H1 (cell line): ENCODE data around the gene REPS1. TPM values are rescaled to one million over a fixed set of nuclear protein-coding genes. Genes with fewer than 3 reads are reported as not detected.

ENCODE experiments used
- CTCF ChIA-PET: fragments of 300-600 bp; sonication (Branson Sonifier 250); formaldehyde crosslinking; loops from one replicate; lab custom pipeline; 2021; ENCODE audit not compliant: partially characterized antibody; lab: Charles Lee
- POLR2A ChIA-PET: fragments of 300-600 bp; sonication (Branson Sonifier 250); formaldehyde crosslinking; loops from one replicate; lab custom pipeline; 2021; ENCODE audit warnings: inconsistent platforms; ENCODE audit not compliant: partially characterized antibody; lab: Charles Lee
- DNase-seq, 2 experiments: peaks; one replicate each; pipeline versions ENCODE4 v3.0.0 to v3.0.0-alpha.2; 2010 to 2022; ENCODE audit warnings: low spot score in 2 of 2, low read depth in 1 of 2, mixed read lengths in 1 of 2
- FAIRE-seq: peaks from 2 replicates; lab custom pipeline; 2011; peaks lifted over from hg19 to GRCh38; lab: Jason Lieb, UNC
- H2AFZ ChIP-seq: 2 replicates; pipeline ENCODE4 v1.8.1; 2012; ENCODE audit warnings: low read length, inconsistent platforms
- H2AK5ac ChIP-seq: 2 replicates; pipeline ENCODE4 v1.6.1; 2013; ENCODE audit warnings: low read depth, low read length
- H2BK120ac ChIP-seq: replicated peaks from 2 replicates; pipeline ENCODE3; 2013; ENCODE audit warnings: low read depth, low read length, inconsistent platforms
- H2BK12ac ChIP-seq: 2 replicates; pipeline ENCODE4 v1.6.1; 2013; ENCODE audit warnings: low read depth, low read length
- H2BK15ac ChIP-seq: 2 replicates; pipeline ENCODE4 v1.6.1; 2013; ENCODE audit warnings: low read length
- H2BK20ac ChIP-seq: 2 replicates; pipeline ENCODE4 v1.6.1; 2013; ENCODE audit warnings: low read length
- H2BK5ac ChIP-seq: 2 replicates; pipeline ENCODE4 v1.6.1; 2013; ENCODE audit warnings: low read depth, low read length
- H3K14ac ChIP-seq: 2 replicates; pipeline ENCODE4 v1.6.1; 2013; ENCODE audit warnings: inconsistent platforms; ENCODE audit not compliant: insufficient read length
- H3K18ac ChIP-seq: 2 replicates; pipeline ENCODE4 v1.6.1; 2013; ENCODE audit warnings: low read length; ENCODE audit errors: extremely low read depth
- H3K23ac ChIP-seq: 2 replicates; pipeline ENCODE4 v1.6.1; 2013; ENCODE audit warnings: inconsistent platforms; ENCODE audit not compliant: insufficient read length
- H3K23me2 ChIP-seq: 2 replicates; pipeline ENCODE4 v1.6.1; 2013; ENCODE audit warnings: low read depth, low read length
- H3K27ac ChIP-seq: 2 replicates; pipeline ENCODE4 v1.6.1; 2011; ENCODE audit warnings: low read depth, low read length, inconsistent platforms
- H3K27me3 ChIP-seq, 4 experiments: replicated peaks in 1 of 4; 1 replicate in 1 of 4; 2 replicates in 3 of 4; pipeline versions ENCODE4 v1.6.1 to v1.8.1; 2011 to 2013; ENCODE audit warnings: low read length in 3 of 4, mild to moderate bottlenecking in 3 of 4, inconsistent platforms in 2 of 4, mixed read lengths in 2 of 4, moderate library complexity in 1 of 4; ENCODE audit not compliant: control insufficient read depth in 3 of 4, insufficient read depth in 3 of 4; ENCODE audit errors: extremely low read depth in 1 of 4
- H3K36me3 ChIP-seq, 4 experiments: 2 replicates each; pipeline versions ENCODE4 v1.6.1 to v1.8.1; 2011 to 2013; ENCODE audit warnings: mild to moderate bottlenecking in 4 of 4, low read length in 3 of 4, moderate library complexity in 2 of 4, control low read depth in 1 of 4, inconsistent platforms in 1 of 4; ENCODE audit not compliant: insufficient read depth in 4 of 4, control insufficient read depth in 2 of 4
- H3K4ac ChIP-seq: replicated peaks from 2 replicates; pipeline ENCODE3; 2013; ENCODE audit warnings: low read length, low read depth, mixed read lengths, inconsistent platforms; ENCODE audit not compliant: insufficient read length
- H3K4me1 ChIP-seq, 4 experiments: replicated peaks in 1 of 4; 1 replicate in 1 of 4; 2 replicates in 3 of 4; pipeline versions ENCODE4 v1.6.1 to v1.8.1; 2011 to 2013; ENCODE audit warnings: low read length in 3 of 4, inconsistent platforms in 2 of 4, mixed read lengths in 1 of 4; ENCODE audit not compliant: insufficient read depth in 4 of 4, control insufficient read depth in 3 of 4
- H3K4me2 ChIP-seq, 2 experiments: 2 replicates each; pipeline versions ENCODE4 v1.6.1 to v1.8.1; 2011 to 2013; ENCODE audit warnings: low read depth in 2 of 2, low read length in 2 of 2, control low read depth in 1 of 2, inconsistent platforms in 1 of 2, mild to moderate bottlenecking in 1 of 2; ENCODE audit not compliant: insufficient read depth in 1 of 2
- H3K4me3 ChIP-seq, 4 experiments: fragments of 200-600, 300-600 bp in 1 of 4; sonication (generic), shearing (Covaris generic), sonication (Bioruptor Twin) in 1 of 4; 2 replicates each; pipeline versions ENCODE4 v1.5.1 to v1.8.1; 2011 to 2016; ENCODE audit warnings: low read length in 4 of 4, low read depth in 3 of 4, control low read depth in 2 of 4, inconsistent platforms in 2 of 4, mild to moderate bottlenecking in 2 of 4, mixed read lengths in 1 of 4, moderate library complexity in 1 of 4; ENCODE audit not compliant: insufficient read depth in 2 of 4; ENCODE audit errors: extremely low read depth in 1 of 4
- H3K56ac ChIP-seq: replicated peaks from 2 replicates; pipeline ENCODE3; 2013; ENCODE audit warnings: low read depth, mild to moderate bottlenecking, mixed read lengths, low read length, inconsistent platforms; ENCODE audit not compliant: insufficient read length
- H3K79me1 ChIP-seq: 2 replicates; pipeline ENCODE4 v1.6.1; 2013; ENCODE audit warnings: low read depth, low read length, control low read depth
- H3K79me2 ChIP-seq, 2 experiments: 2 replicates each; pipeline versions ENCODE4 v1.6.1 to v1.8.1; 2012 to 2013; ENCODE audit warnings: low read length in 2 of 2, mild to moderate bottlenecking in 2 of 2, inconsistent platforms in 1 of 2; ENCODE audit not compliant: insufficient read depth in 2 of 2, control insufficient read depth in 1 of 2
- H3K9ac ChIP-seq, 4 experiments: replicated peaks in 1 of 4; 1 replicate in 1 of 4; 2 replicates in 3 of 4; pipeline versions ENCODE4 v1.6.1 to v1.8.1; 2011 to 2013; ENCODE audit warnings: low read depth in 3 of 4, low read length in 3 of 4, control low read depth in 2 of 4, mild to moderate bottlenecking in 2 of 4, moderate library complexity in 2 of 4, inconsistent platforms in 1 of 4; ENCODE audit errors: extremely low read depth in 1 of 4
- H3K9me3 ChIP-seq, 2 experiments: 2 replicates each; pipeline versions ENCODE4 v1.6.1 to v1.8.1; 2012 to 2013; ENCODE audit warnings: mild to moderate bottlenecking in 2 of 2, moderate library complexity in 2 of 2, control low read depth in 1 of 2, inconsistent platforms in 1 of 2, low read depth in 1 of 2, low read length in 1 of 2, mixed read lengths in 1 of 2; ENCODE audit not compliant: insufficient read depth in 2 of 2
- H4K20me1 ChIP-seq, 2 experiments: replicated peaks in 1 of 2; 2 replicates each; pipeline versions ENCODE3 to v1.8.1; 2011 to 2013; ENCODE audit warnings: inconsistent platforms in 2 of 2, low read length in 2 of 2, mild to moderate bottlenecking in 1 of 2; ENCODE audit not compliant: insufficient read depth in 2 of 2, control insufficient read depth in 1 of 2
- H4K5ac ChIP-seq: 2 replicates; pipeline ENCODE4 v1.6.1; 2013; ENCODE audit warnings: low read length, low read depth, mixed read lengths, inconsistent platforms; ENCODE audit not compliant: insufficient read length
- H4K8ac ChIP-seq: 2 replicates; pipeline ENCODE4 v1.8.0; 2013; ENCODE audit warnings: mild to moderate bottlenecking, moderate library complexity, low read length, inconsistent platforms; ENCODE audit not compliant: insufficient read depth; ENCODE audit errors: extremely low read depth
- H4K91ac ChIP-seq: replicated peaks from 2 replicates; pipeline ENCODE3; 2013; ENCODE audit warnings: low read length, mixed read lengths, inconsistent platforms; ENCODE audit not compliant: insufficient read length
- KDM1A ChIP-seq: fragments of 200-600, 300-600 bp; sonication (generic); IDR thresholded peaks from 2 replicates; pipeline ENCODE4 v1.7.1; 2016; ENCODE audit warnings: mild to moderate bottlenecking, low read length, borderline replicate concordance
- WGBS, 2 experiments: shearing (Covaris generic) in 1 of 2; methylation state at CpG; one replicate each; pipeline versions ENCODE4 v1.1.6 to v1.1.7; 2013 to 2015; ENCODE audit warnings: low lambda C conversion rate in 2 of 2, mixed read lengths in 2 of 2, inconsistent platforms in 1 of 2, low coverage in 1 of 2, missing lambda C conversion rate in 1 of 2; ENCODE audit not compliant: insufficient replicate concordance in 2 of 2, insufficient coverage in 1 of 2, insufficient read length in 1 of 2; ENCODE audit errors: extremely low coverage in 1 of 2, missing lambda C conversion rate in 1 of 2; 5-methylcytosine and 5-hydroxymethylcytosine counted together
- polyA plus RNA-seq, 7 experiments: library from polyadenylated mRNA; depleted of rRNA in 3 of 7; stranded (reverse) in 5 of 7; unstranded in 2 of 7; fragments of >200 nt in 5 of 7; fragments of 200-250 nt in 2 of 7; gene quantifications; 1 replicate in 5 of 7; 2 replicates in 1 of 7; 4 replicates in 1 of 7; pipeline versions ENCODE4 v1.2.1 to v1.2.3, GENCODE V29; 2011 to 2013; ENCODE audit warnings: missing spikeins in 2 of 7, mixed read lengths in 2 of 7
- total RNA-seq: library from RNA; stranded (reverse); fragmentation: NEBNext Ultra II Directional; extraction: Animal tissue kit (Norgen Biotek cat#: 25700); gene quantifications from 2 replicates; pipeline ENCODE4 v1.2.1, GENCODE V29; 2021

REPS1 gene
- total and polyA plus RNA-seq, 2 of the 8 experiments (the other 6 are each of a cell fraction or from before 2014, with no cell fraction given): 52.1 to 68.9 TPM

DNA sequence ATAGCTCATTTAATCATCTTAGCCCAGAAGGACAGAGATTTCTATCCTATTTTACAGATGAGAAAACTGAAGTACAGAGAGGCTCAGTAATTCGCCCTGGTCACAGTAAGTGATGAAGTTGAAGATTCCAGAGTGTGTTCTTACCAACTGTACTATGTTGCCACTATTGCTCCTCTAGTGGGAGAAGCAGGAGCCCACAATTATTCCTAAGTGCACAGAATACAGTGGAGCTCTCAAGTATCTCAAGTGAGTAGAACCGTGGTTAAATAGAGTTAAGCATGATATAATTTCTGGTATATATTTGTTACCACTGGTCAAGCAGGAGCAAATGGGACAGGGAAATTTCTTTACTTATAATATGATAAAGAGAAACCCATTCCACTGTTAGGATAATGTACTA is 22.1 kb downstream of the REPS1 start:
- Histone ChIP-seq H3K79me2 (peaks cover 15 to 98% of the 10 kb centered on the region in 2 experiments), H3K4me2 (no peak overlapping the region), H3K4me3 (no peak overlapping the region), H3K9me3 (no peaks in the 10 kb centered on the region), H3K14ac (no peak overlapping the region), H4K8ac (no peak overlapping the region), H3K36me3 (no peaks in the 10 kb centered on the region), H3K4ac (no peak overlapping the region), H3K79me1 (peaks cover 5% of the 10 kb centered on the region; the same call in 1 of the 2 replicates), H2AFZ (no peak overlapping the region), H2BK15ac (no peak overlapping the region)
- no peak for TF ChIP-seq KDM1A
- TF ChIP-seq, all 59 proteins: peak for 0
- no peak overlapping the region for H4K5ac ChIP-seq
- H3K4me1 ChIP-seq: peaks cover 0 to 4% (median 3%) of the 10 kb centered on the region in 4 experiments; a peak in 3 of 7 replicates
- no peak overlapping the region for H2BK20ac ChIP-seq
- H3K23ac ChIP-seq: no peak overlapping the region
- DNase-seq (no peak), FAIRE-seq (no peak)
- no peak overlapping the region for H2BK5ac ChIP-seq
- H3K23me2 ChIP-seq: no peaks in the 10 kb centered on the region
- H3K27ac ChIP-seq: no peak overlapping the region
- H4K91ac ChIP-seq: no peak overlapping the region
- ChIA-PET POLR2A (interaction anchor here (1.0 kb wide), 1 partner anchor 11 kb away, joined by 3 read pairs; no protein-coding TSS in a partner anchor), CTCF (interaction anchor here (0.5 to 1.4 kb wide), 2 partner anchors 9 to 15 kb away, joined by 3 to 5 read pairs; no protein-coding TSS in a partner anchor)
- H2BK120ac ChIP-seq: no peak overlapping the region
- H3K56ac ChIP-seq: no peak overlapping the region
- H2AK5ac ChIP-seq: no peak overlapping the region
- no peaks in the 10 kb centered on the region for H3K27me3 ChIP-seq
- H4K20me1 ChIP-seq: peaks cover 6 to 8% of the 10 kb centered on the region in 2 experiments
- WGBS, 2 experiments: 86% methylated on average over 2 of the region's 2 CpGs; no CpG with 5 or more reads in 1 of the 2 experiments
- no peak overlapping the region for H2BK12ac ChIP-seq
- no peak overlapping the region for H3K18ac ChIP-seq
- H3K9ac ChIP-seq: no peak overlapping the region
